SK-N-SH treated with all-trans-retinoic acid at 6 μM for 48 hours (cell line): Measurements from ENCODE around the gene NPAS2.

Experiments used
- CREB5 ChIP-seq: fragments of 250-450 bp; sonication (Bioruptor Pico); IDR thresholded peaks from 2 replicates; pipeline ENCODE4 v1.5.1; 2020; ENCODE audit warnings: low read depth, mild to moderate bottlenecking, moderate library complexity
- ESRRG ChIP-seq: fragments of 250-450 bp; sonication (Bioruptor Pico); IDR thresholded peaks from 2 replicates; pipeline ENCODE4 v1.6.1; 2021; ENCODE audit warnings: mild to moderate bottlenecking
- POU6F1 ChIP-seq: fragments of 250-450 bp; sonication (Bioruptor Pico); IDR thresholded peaks from 2 replicates; pipeline ENCODE4 v1.8.0; 2021; ENCODE audit warnings: low read depth, mild to moderate bottlenecking, moderate library complexity, borderline replicate concordance
- PPARA ChIP-seq: fragments of 250-450 bp; sonication (Bioruptor Pico); IDR thresholded peaks from 2 replicates; pipeline ENCODE4 v1.5.0; 2020; ENCODE audit warnings: mild to moderate bottlenecking, borderline replicate concordance
- ZFP3 ChIP-seq: fragments of 250-450 bp; sonication (Bioruptor Pico); IDR thresholded peaks from 2 replicates; pipeline ENCODE4 v1.5.0; 2020; ENCODE audit warnings: mild to moderate bottlenecking, moderate library complexity

- no peak for TF ChIP-seq PPARA (CRISPR knock-in tag)
- no peak for TF ChIP-seq ESRRG
- no peak for TF ChIP-seq ZFP3
- TF ChIP-seq CREB5 (CRISPR knock-in tag), result no peak
- TF ChIP-seq POU6F1 (CRISPR knock-in tag), result no peak
These were observed 160.1 kb downstream of the NPAS2 start for GRCh38 chr2:100980046-100980445.
